Adipocyte (in vitro differentiated cells): Measurements from ENCODE around the gene ELSPBP1.
"Not testable (repeated sequence)": the region's sequence is repeated elsewhere in the genome, so short reads cannot be mapped to it uniquely, and the experiment has no call there.

ENCODE experiments used
- DNase-seq: peaks from one replicate; pipeline ENCODE4 v3.0.0-alpha.2; 2015; ENCODE audit warnings: low read depth
- H3K27me3 ChIP-seq: replicated peaks from 2 replicates; pipeline ENCODE4 v1.7.0; 2013; ENCODE audit warnings: mild to moderate bottlenecking, low read length, moderate library complexity; ENCODE audit not compliant: control insufficient read depth, insufficient read depth
- H3K36me3 ChIP-seq: 2 replicates; pipeline ENCODE4 v1.7.0; 2013; ENCODE audit warnings: low read length, mild to moderate bottlenecking, moderate library complexity; ENCODE audit not compliant: control insufficient read depth, insufficient read depth, severe bottlenecking
- H3K4me1 ChIP-seq: 2 replicates; pipeline ENCODE4 v1.7.0; 2013; ENCODE audit warnings: mild to moderate bottlenecking, low read length, moderate library complexity; ENCODE audit not compliant: control insufficient read depth, insufficient read depth
- H3K4me3 ChIP-seq: 2 replicates; pipeline ENCODE4 v1.7.0; 2013; ENCODE audit warnings: mild to moderate bottlenecking, low read length, moderate library complexity
- H3K9ac ChIP-seq: 2 replicates; pipeline ENCODE4 v1.7.0; 2013; ENCODE audit warnings: mild to moderate bottlenecking, low read length, moderate library complexity
- H3K9me3 ChIP-seq: 2 replicates; pipeline ENCODE4 v1.7.0; 2013; ENCODE audit warnings: mild to moderate bottlenecking, low read length, moderate library complexity; ENCODE audit not compliant: control insufficient read depth

Gene ELSPBP1

GRCh38 chr19:48043675-48044258, 49.3 kb downstream of the ELSPBP1 start, which contains the start of gene CABP5:
CABP5 (minus strand) TSS chr19:48044079; CDS start chr19:48043922, 157 bp downstream.
- H3K4me1 ChIP-seq: no peaks in the 10 kb centered on the region
- H3K27me3 ChIP-seq: peaks cover 8% of the 10 kb centered on the region
- DNase-seq: no peak
- H3K9me3 ChIP-seq: peaks cover 26% of the 10 kb centered on the region
- H3K4me3 ChIP-seq: no peak within 1 kb of the TSS
- no peaks in the 10 kb centered on the region for H3K36me3 ChIP-seq
- H3K9ac ChIP-seq: no peak within 1 kb of the TSS

GRCh38 chr19:48044561-48044960, 50.1 kb downstream of the ELSPBP1 start:
- Histone ChIP-seq H3K36me3 (no peaks in the 10 kb centered on the region), H3K9ac (no peak overlapping the region), H3K4me3 (no peak overlapping the region), H3K4me1 (no peaks in the 10 kb centered on the region), H3K9me3 (peaks cover 27% of the 10 kb centered on the region), H3K27me3 (peaks cover 10% of the 10 kb centered on the region)
- no peak for DNase-seq

- Histone ChIP-seq H3K4me1 (no peaks in the 10 kb centered on the region), H3K27me3 (peaks cover 12% of the 10 kb centered on the region), H3K9ac (no peak overlapping the region), H3K4me3 (no peak overlapping the region), H3K9me3 (peaks cover 18% of the 10 kb centered on the region), H3K36me3 (no peaks in the 10 kb centered on the region)
- DNase-seq: no peak
These were observed 57.1 kb downstream of the ELSPBP1 start for GRCh38 chr19:48051335-48052033.

- DNase-seq: no peak
- no peak overlapping the region for H3K9ac ChIP-seq
- H3K27me3 ChIP-seq: peaks cover 12% of the 10 kb centered on the region
- H3K4me1 ChIP-seq: no peaks in the 10 kb centered on the region
- H3K36me3 ChIP-seq: no peaks in the 10 kb centered on the region
- H3K9me3 ChIP-seq: peaks cover 9% of the 10 kb centered on the region
- H3K4me3 ChIP-seq: no peak overlapping the region
These were observed 58.6 kb downstream of the ELSPBP1 start for GRCh38 chr19:48053076-48053475.

GRCh38 chr19:48053856-48054255, 59.4 kb downstream of the ELSPBP1 start:
- no peak for DNase-seq
- no peaks in the 10 kb centered on the region for H3K4me1 ChIP-seq
- no peaks in the 10 kb centered on the region for H3K36me3 ChIP-seq

GRCh38 chr19:48059331-48059730, 64.9 kb downstream of the ELSPBP1 start:
- Histone ChIP-seq H3K4me3 (no peak overlapping the region), H3K9me3 (no peaks in the 10 kb centered on the region), H3K9ac (no peak overlapping the region), H3K36me3 (no peaks in the 10 kb centered on the region), H3K4me1 (no peaks in the 10 kb centered on the region), H3K27me3 (peaks cover 13% of the 10 kb centered on the region)
- no peak for DNase-seq

More at GRCh38 chr19:48053856-48054255, 59.4 kb downstream of the ELSPBP1 start:
- peaks cover 2% of the 10 kb centered on the region for H3K9me3 ChIP-seq
- no peak overlapping the region for H3K9ac ChIP-seq
- no peak overlapping the region for H3K4me3 ChIP-seq
- peaks cover 12% of the 10 kb centered on the region for H3K27me3 ChIP-seq

- H3K36me3 ChIP-seq: no peaks in the 10 kb centered on the region
- H3K9me3 ChIP-seq: no peaks in the 10 kb centered on the region
- H3K4me1 ChIP-seq: no peaks in the 10 kb centered on the region
- peaks cover 10% of the 10 kb centered on the region for H3K27me3 ChIP-seq
- DNase-seq: no peak
- no peak overlapping the region for H3K9ac ChIP-seq
- no peak overlapping the region for H3K4me3 ChIP-seq
These were observed 65.9 kb downstream of the ELSPBP1 start for GRCh38 chr19:48060381-48060780.

GRCh38 chr19:48061401-48062344, 67.2 kb downstream of the ELSPBP1 start:
- no peak for DNase-seq
- Histone ChIP-seq H3K9me3 (no peaks in the 10 kb centered on the region), H3K27me3 (peaks cover 10% of the 10 kb centered on the region), H3K4me1 (no peaks in the 10 kb centered on the region), H3K4me3 (no peak overlapping the region), H3K9ac (no peak overlapping the region), H3K36me3 (no peaks in the 10 kb centered on the region)

- Histone ChIP-seq H3K9me3 (no peaks in the 10 kb centered on the region), H3K4me3 (no peak overlapping the region), H3K9ac (no peak overlapping the region), H3K36me3 (no peaks in the 10 kb centered on the region), H3K27me3 (peaks cover 10% of the 10 kb centered on the region), H3K4me1 (no peaks in the 10 kb centered on the region)
- no peak for DNase-seq
These were observed 70.1 kb downstream of the ELSPBP1 start for GRCh38 chr19:48064509-48064908.

- Histone ChIP-seq H3K9me3 (no peaks in the 10 kb centered on the region), H3K36me3 (no peaks in the 10 kb centered on the region), H3K4me1 (no peaks in the 10 kb centered on the region), H3K4me3 (no peak overlapping the region), H3K27me3 (no peaks in the 10 kb centered on the region), H3K9ac (no peak overlapping the region)
- no peak for DNase-seq
These were observed 75.0 kb downstream of the ELSPBP1 start for GRCh38 chr19:48069435-48069834.

- not testable (repeated sequence) for H3K4me1 ChIP-seq, H3K9me3 ChIP-seq, H3K36me3 ChIP-seq, DNase-seq, H3K27me3 ChIP-seq, H3K9ac ChIP-seq, H3K4me3 ChIP-seq
These were observed 75.8 kb downstream of the ELSPBP1 start for GRCh38 chr19:48070177-48070769.
